ENCODE measurements around the gene GNAI3.

GRCh38 chr1:109513110-109513710 is 35.2 kb upstream of the GNAI3 start:
- no peak for TF ChIP-seq CTCF (IDR thresholded peaks at IDR 0.05)
- no peak for TF ChIP-seq POLR2A (IDR thresholded peaks at IDR 0.05)
